ENCODE data around the gene ALS2. TPM values are rescaled to one million over a fixed set of nuclear protein-coding genes. Genes with fewer than 3 reads are reported as not detected.
"Not testable (repeated sequence)": the region's sequence is repeated elsewhere in the genome, so short reads cannot be mapped to it uniquely, and the experiment has no call there.

Gene ALS2
- total RNA-seq, 2 experiments from 2014 or later, result 15.3 to 16.7 TPM

GRCh38 chr2:201806442-201807170 is 25.9 kb upstream of the ALS2 start, which contains the start of gene CDK15:
TSS of gene CDK15 (plus strand) at chr2:201806537. CDS start at chr2:201806665, 128 bp downstream.
- H3K9me3 Mint-ChIP-seq, result no peaks in the 10 kb centered on the region
- ATAC-seq (ENCODE audit: low read depth), result no peak

GRCh38 chr2:201798914-201799285 is 18.2 kb upstream of the ALS2 start:
- H3K36me3 Mint-ChIP-seq; H3K4me3 Mint-ChIP-seq; ATAC-seq (ENCODE audit: low read depth); H3K4me1 Mint-ChIP-seq; H3K9me3 Mint-ChIP-seq; H3K27ac Mint-ChIP-seq; DNase-seq; POLR2A ChIA-PET: not testable (repeated sequence)
- peaks cover 17% of the 10 kb centered on the region for H3K27me3 Mint-ChIP-seq

More at GRCh38 chr2:201806442-201807170, 25.9 kb upstream of the ALS2 start, which contains the start of gene CDK15:
- Mint-ChIP-seq H3K4me3 (no peak within 1 kb of the TSS), H3K27ac (no peak within 1 kb of the TSS), H3K27me3 (peaks cover 20% of the 10 kb centered on the region), H3K4me1 (no peaks in the 10 kb centered on the region), H3K36me3 (no peaks in the 10 kb centered on the region)
- no peak for DNase-seq
- POLR2A ChIA-PET, result no interaction called here

GRCh38 chr2:201798252-201798913 is 17.6 kb upstream of the ALS2 start:
- H3K9me3 Mint-ChIP-seq, result no peaks in the 10 kb centered on the region
- peaks cover 17% of the 10 kb centered on the region for H3K27me3 Mint-ChIP-seq
- H3K4me3 Mint-ChIP-seq, result no peak overlapping the region
- DNase-seq (no peak), ATAC-seq (ENCODE audit: low read depth) (no peak)
- POLR2A ChIA-PET, result no interaction called here
- H3K36me3 Mint-ChIP-seq, result no peaks in the 10 kb centered on the region
- no peaks in the 10 kb centered on the region for H3K4me1 Mint-ChIP-seq
- no peak overlapping the region for H3K27ac Mint-ChIP-seq

GRCh38 chr2:201797175-201797840 is 16.6 kb upstream of the ALS2 start:
- Mint-ChIP-seq H3K4me1 (no peaks in the 10 kb centered on the region), H3K4me3 (no peak overlapping the region), H3K36me3 (no peaks in the 10 kb centered on the region), H3K27me3 (peaks cover 15% of the 10 kb centered on the region), H3K27ac (no peak overlapping the region), H3K9me3 (no peaks in the 10 kb centered on the region)
- POLR2A ChIA-PET, result no interaction called here
- DNase-seq (no peak), ATAC-seq (ENCODE audit: low read depth) (no peak)

GRCh38 chr2:201796478-201796865 is 15.7 kb upstream of the ALS2 start:
- H3K27ac Mint-ChIP-seq, result no peak overlapping the region
- ATAC-seq (ENCODE audit: low read depth), result no peak
- H3K27me3 Mint-ChIP-seq, result peaks cover 13% of the 10 kb centered on the region
- H3K4me1 Mint-ChIP-seq, result no peaks in the 10 kb centered on the region
- DNase-seq, result no peak
- H3K9me3 Mint-ChIP-seq, result no peaks in the 10 kb centered on the region
- H3K4me3 Mint-ChIP-seq, result no peak overlapping the region
- POLR2A ChIA-PET, result no interaction called here
- H3K36me3 Mint-ChIP-seq, result no peaks in the 10 kb centered on the region

GRCh38 chr2:201795607-201796477 is 15.1 kb upstream of the ALS2 start:
- no peak overlapping the region for H3K27ac Mint-ChIP-seq
- H3K36me3 Mint-ChIP-seq, result no peaks in the 10 kb centered on the region
- H3K9me3 Mint-ChIP-seq, result no peaks in the 10 kb centered on the region
- POLR2A ChIA-PET, result no interaction called here
- H3K27me3 Mint-ChIP-seq, result peaks cover 13% of the 10 kb centered on the region
- ATAC-seq (ENCODE audit: low read depth) (no peak), DNase-seq (no peak)
- no peak overlapping the region for H3K4me3 Mint-ChIP-seq
- H3K4me1 Mint-ChIP-seq, result no peaks in the 10 kb centered on the region

GRCh38 chr2:201794294-201794693 is 13.6 kb upstream of the ALS2 start:
- ATAC-seq (ENCODE audit: low read depth) (no peak), DNase-seq (no peak)
- no peaks in the 10 kb centered on the region for H3K4me1 Mint-ChIP-seq
- H3K9me3 Mint-ChIP-seq, result no peaks in the 10 kb centered on the region
- H3K36me3 Mint-ChIP-seq, result no peaks in the 10 kb centered on the region
- peaks cover 9% of the 10 kb centered on the region for H3K27me3 Mint-ChIP-seq
- POLR2A ChIA-PET, result no interaction called here
- H3K27ac Mint-ChIP-seq, result no peak overlapping the region
- H3K4me3 Mint-ChIP-seq, result no peak overlapping the region

GRCh38 chr2:201793631-201794030 is 12.9 kb upstream of the ALS2 start:
- DNase-seq, result no peak
- Mint-ChIP-seq H3K4me3 (no peak overlapping the region), H3K9me3 (no peaks in the 10 kb centered on the region), H3K4me1 (no peaks in the 10 kb centered on the region), H3K27ac (no peak overlapping the region), H3K36me3 (no peaks in the 10 kb centered on the region), H3K27me3 (peaks cover 12% of the 10 kb centered on the region)
- ATAC-seq (ENCODE audit: low read depth), result no peak
- POLR2A ChIA-PET, result no interaction called here

- H3K9me3 Mint-ChIP-seq, result no peaks in the 10 kb centered on the region
- ATAC-seq (ENCODE audit: low read depth), result no peak
- H3K4me1 Mint-ChIP-seq, result no peaks in the 10 kb centered on the region
- no peak for DNase-seq
- peaks cover 15% of the 10 kb centered on the region for H3K27me3 Mint-ChIP-seq
- no peaks in the 10 kb centered on the region for H3K36me3 Mint-ChIP-seq
- no peak overlapping the region for H3K27ac Mint-ChIP-seq
- no peak overlapping the region for H3K4me3 Mint-ChIP-seq
- POLR2A ChIA-PET, result no interaction called here
Measured at GRCh38 chr2:201790989-201791388, 10.3 kb upstream of the ALS2 start.

- Mint-ChIP-seq H3K27ac (no peak overlapping the region), H3K9me3 (no peaks in the 10 kb centered on the region), H3K36me3 (no peaks in the 10 kb centered on the region), H3K4me3 (no peak overlapping the region), H3K27me3 (peaks cover 13% of the 10 kb centered on the region), H3K4me1 (no peaks in the 10 kb centered on the region)
- DNase-seq (no peak), ATAC-seq (ENCODE audit: low read depth) (no peak)
- POLR2A ChIA-PET, result no interaction called here
Measured at GRCh38 chr2:201790291-201790690, 9.6 kb upstream of the ALS2 start.

- no peaks in the 10 kb centered on the region for H3K36me3 Mint-ChIP-seq
- H3K27ac Mint-ChIP-seq, result no peak overlapping the region
- H3K27me3 Mint-ChIP-seq, result peaks cover 13% of the 10 kb centered on the region
- DNase-seq, result no peak
- H3K4me1 Mint-ChIP-seq, result no peaks in the 10 kb centered on the region
- POLR2A ChIA-PET, result no interaction called here
- no peaks in the 10 kb centered on the region for H3K9me3 Mint-ChIP-seq
- no peak for ATAC-seq (ENCODE audit: low read depth)
- no peak overlapping the region for H3K4me3 Mint-ChIP-seq
Measured at GRCh38 chr2:201789395-201789794, 8.7 kb upstream of the ALS2 start.

- Mint-ChIP-seq H3K9me3 (no peaks in the 10 kb centered on the region), H3K4me1 (no peaks in the 10 kb centered on the region), H3K27me3 (peaks cover 16% of the 10 kb centered on the region), H3K36me3 (no peaks in the 10 kb centered on the region), H3K4me3 (no peak overlapping the region), H3K27ac (no peak overlapping the region)
- no peak for DNase-seq
- no peak for ATAC-seq (ENCODE audit: low read depth)
- POLR2A ChIA-PET, result interaction anchor here (0.5 kb wide), 1 partner anchor 21 kb away, joined by 3 read pairs; no protein-coding TSS in a partner anchor
Measured at GRCh38 chr2:201788371-201788770, 7.6 kb upstream of the ALS2 start.

- H3K27me3 Mint-ChIP-seq, result peaks cover 22% of the 10 kb centered on the region
- H3K4me3 Mint-ChIP-seq, result no peak overlapping the region
- no peaks in the 10 kb centered on the region for H3K9me3 Mint-ChIP-seq
- POLR2A ChIA-PET, result no interaction called here
- no peak for ATAC-seq (ENCODE audit: low read depth)
- no peaks in the 10 kb centered on the region for H3K36me3 Mint-ChIP-seq
- peaks cover 7% of the 10 kb centered on the region for H3K4me1 Mint-ChIP-seq
- DNase-seq, result no peak
- no peak overlapping the region for H3K27ac Mint-ChIP-seq
Measured at GRCh38 chr2:201786471-201786870, 5.7 kb upstream of the ALS2 start.

Measured in activated naive CD8-positive, alpha-beta T cell treated with anti-CD3 and anti-CD28 coated beads, Interleukin-2, amount 10 ng/mL, durations not matched to agents 7 days and 5 days (primary cell).